ENCODE measurements around the gene RAB39B. TPM values are rescaled to one million over a fixed set of nuclear protein-coding genes. Genes with fewer than 3 reads are reported as not detected.
A peak's percentile ranks its signal among the peaks of the same experiment; 100 is the strongest.

Gene RAB39B
- total RNA-seq, 1 donor from 2014 or later, result 8.7 TPM

- peaks cover 11% of the 10 kb centered on the region for H3K4me1 Mint-ChIP-seq
- Histone ChIP-seq H3K79me2 (ENCODE audit: low read depth) (peaks cover 57% of the 10 kb centered on the region), H3K36me3 (peaks cover 18% of the 10 kb centered on the region), H2AFZ (replicated peaks) (no peak overlapping the region), H3K27ac (peak overlapping the region; percentile 74), H3K9ac (peak overlapping the region; percentile 93), H3F3A (ENCODE audit: low read depth) (peaks cover 4% of the 10 kb centered on the region), H3K9me3 (ENCODE audit: low read depth) (peaks cover 12% of the 10 kb centered on the region), H3K4me3 (peak overlapping the region; percentile 88), H3K4me2 (peak overlapping the region; percentile 84), H4K20me1 (ENCODE audit: low read depth) (peaks cover 17% of the 10 kb centered on the region), H3K4me1 (peaks cover 8% of the 10 kb centered on the region), H3K27me3 (no peaks in the 10 kb centered on the region)
- H3K9me3 Mint-ChIP-seq, result peaks cover 8% of the 10 kb centered on the region
- H3K27me3 Mint-ChIP-seq (ENCODE audit: insufficient read depth, low read depth), result peaks cover 3% of the 10 kb centered on the region
- H3K27ac Mint-ChIP-seq, result peak overlapping the region; percentile 87
- H3K4me3 Mint-ChIP-seq, result peak overlapping the region; percentile 98
- peak; percentile 19 for DNase-seq (ENCODE audit: low spot score)
- TF ChIP-seq EZH2 (IDR thresholded peaks at IDR 0.05), result no peak
- TF ChIP-seq EZH2phosphoT487 (IDR thresholded peaks at IDR 0.05), result no peak
- TF ChIP-seq CTCF (IDR thresholded peaks at IDR 0.05), result no peak
- H3K36me3 Mint-ChIP-seq, result peaks cover 12% of the 10 kb centered on the region
Observed at GRCh38 chrX:155216940-155217440, 47.3 kb downstream of the RAB39B start.

DNA sequence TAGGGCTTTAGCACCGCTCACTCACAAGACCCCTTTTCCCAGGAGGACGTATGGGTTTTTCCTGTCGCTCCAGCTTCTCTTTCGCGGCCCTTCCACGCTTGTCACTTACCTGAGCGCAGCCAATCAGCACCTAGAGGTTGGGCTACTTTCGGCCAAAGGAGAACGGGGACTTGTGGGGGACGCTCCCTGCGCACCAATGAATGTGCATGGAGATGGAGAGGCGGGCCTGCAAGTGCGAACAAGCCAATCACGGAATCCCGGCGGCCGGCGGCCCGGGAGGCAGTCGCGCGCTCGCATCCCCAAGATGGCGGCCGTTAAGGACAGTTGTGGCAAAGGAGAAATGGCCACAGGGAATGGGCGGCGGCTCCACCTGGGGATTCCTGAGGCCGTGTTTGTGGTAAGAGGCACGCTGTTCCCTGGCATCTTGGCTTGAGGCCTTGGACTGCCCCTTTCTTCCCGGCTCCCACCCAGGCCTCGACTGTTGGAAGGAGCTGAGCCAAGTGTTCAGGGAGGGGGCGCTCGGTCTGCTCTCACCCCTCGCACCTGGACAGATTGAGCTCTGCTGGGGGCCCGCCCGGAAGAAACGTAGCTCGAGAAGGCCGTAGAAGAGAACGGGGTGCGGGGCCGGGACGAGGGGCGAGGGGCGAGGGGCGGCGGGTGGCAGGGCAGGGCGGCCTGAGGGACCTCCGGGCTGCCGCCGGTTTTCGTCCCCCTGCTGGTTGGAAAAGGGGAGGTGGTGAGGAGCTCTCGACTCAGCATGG lies 47.9 kb downstream of the RAB39B start, which contains the start of gene VBP1:
VBP1 (plus strand) TSS at position 282 of the 761 bp plus-strand sequence; CDS start at position 305, 23 bp downstream.
- Mint-ChIP-seq H3K9me3 (peaks cover 2% of the 10 kb centered on the region), H3K27ac (peak within 1 kb of the TSS; percentile 95), H3K36me3 (peaks cover 5% of the 10 kb centered on the region), H3K27me3 (ENCODE audit: insufficient read depth, low read depth) (peaks cover 3% of the 10 kb centered on the region), H3K4me1 (peaks cover 11% of the 10 kb centered on the region), H3K4me3 (peak within 1 kb of the TSS; percentile 98)
- Histone ChIP-seq H3K4me1 (peaks cover 8% of the 10 kb centered on the region), H3K4me3 (peak within 1 kb of the TSS; percentile 88), H3K27ac (peak within 1 kb of the TSS; percentile 93), H2AFZ (replicated peaks) (peak within 1 kb of the TSS; percentile 95), H3K9me3 (ENCODE audit: low read depth) (peaks cover 12% of the 10 kb centered on the region), H3K9ac (peak within 1 kb of the TSS; percentile 93), H3K36me3 (peaks cover 18% of the 10 kb centered on the region), H3K79me2 (ENCODE audit: low read depth) (peaks cover 50% of the 10 kb centered on the region), H3K27me3 (no peaks in the 10 kb centered on the region), H4K20me1 (ENCODE audit: low read depth) (peaks cover 17% of the 10 kb centered on the region), H3F3A (ENCODE audit: low read depth) (peaks cover 4% of the 10 kb centered on the region), H3K4me2 (peak within 1 kb of the TSS; percentile 84)
- peak; percentile 94 for DNase-seq (ENCODE audit: low spot score)
- TF ChIP-seq EZH2phosphoT487 (IDR thresholded peaks at IDR 0.05) (no peak), CTCF (IDR thresholded peaks at IDR 0.05) (peak; percentile 54)

DNA sequence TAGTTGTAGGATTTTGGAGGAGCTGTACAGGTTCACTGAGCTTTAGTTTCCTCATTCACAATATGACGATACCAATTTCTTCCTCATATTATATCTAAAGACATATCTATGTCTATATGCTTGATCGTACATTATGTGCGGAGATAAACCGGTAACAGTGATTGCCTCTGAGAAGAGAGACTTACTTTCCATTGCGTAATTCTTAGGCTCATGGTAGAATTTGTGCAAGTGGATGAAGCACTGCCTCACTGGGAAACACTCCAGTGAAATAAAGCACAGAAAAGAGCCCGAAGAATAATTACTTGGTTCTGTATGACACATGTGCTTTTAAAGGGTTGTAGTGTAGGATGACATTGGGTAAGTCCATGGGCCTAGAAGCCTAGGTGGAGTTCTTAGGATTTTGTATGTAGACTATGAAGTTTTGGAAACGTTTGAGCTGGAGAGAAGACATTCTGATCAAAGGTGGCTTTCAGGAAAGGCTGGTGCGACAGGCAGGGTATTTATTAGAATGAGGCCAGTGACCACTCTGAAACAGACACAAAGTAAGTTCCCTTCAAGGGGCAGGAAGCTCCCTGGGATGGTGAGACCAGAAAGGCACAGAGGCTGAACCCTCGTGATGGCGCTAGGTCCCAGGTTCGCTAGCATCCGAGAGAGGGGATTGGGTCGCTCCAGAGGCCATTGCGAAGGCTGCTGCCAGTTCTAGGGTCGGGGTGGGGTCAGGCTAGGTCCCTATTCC lies 48.7 kb downstream of the RAB39B start:
- peaks cover 43% of the 10 kb centered on the region for H3K79me2 ChIP-seq (ENCODE audit: low read depth)
- peaks cover 11% of the 10 kb centered on the region for H3K4me1 Mint-ChIP-seq
- no peaks in the 10 kb centered on the region for H3K27me3 Mint-ChIP-seq (ENCODE audit: insufficient read depth, low read depth)
- H3K4me3 ChIP-seq, result peak overlapping the region; percentile 88
- TF ChIP-seq EZH2phosphoT487 (IDR thresholded peaks at IDR 0.05) (no peak), CTCF (IDR thresholded peaks at IDR 0.05) (no peak), EZH2 (IDR thresholded peaks at IDR 0.05) (no peak)
- H4K20me1 ChIP-seq (ENCODE audit: low read depth), result peaks cover 17% of the 10 kb centered on the region
- H3K36me3 ChIP-seq, result peaks cover 14% of the 10 kb centered on the region
- H3K9me3 Mint-ChIP-seq, result peaks cover 2% of the 10 kb centered on the region
- H3K9ac ChIP-seq, result no peak overlapping the region
- H3K9me3 ChIP-seq (ENCODE audit: low read depth), result peaks cover 12% of the 10 kb centered on the region
- H2AFZ ChIP-seq (replicated peaks), result no peak overlapping the region
- H3K27ac ChIP-seq, result no peak overlapping the region
- peaks cover 4% of the 10 kb centered on the region for H3K36me3 Mint-ChIP-seq
- H3K4me2 ChIP-seq, result peak overlapping the region; percentile 66
- peaks cover 4% of the 10 kb centered on the region for H3F3A ChIP-seq (ENCODE audit: low read depth)
- H3K27ac Mint-ChIP-seq, result peak overlapping the region; percentile 95
- peak overlapping the region; percentile 98 for H3K4me3 Mint-ChIP-seq
- no peak for DNase-seq (ENCODE audit: low spot score)
- H3K27me3 ChIP-seq, result no peaks in the 10 kb centered on the region
- peaks cover 8% of the 10 kb centered on the region for H3K4me1 ChIP-seq

Measured in neural progenitor cell (in vitro differentiated cells).